Sigmoid colon (tissue), 3 donors: ENCODE data around the gene HPS4.
"Not testable (repeated sequence)": the region's sequence is repeated elsewhere in the genome, so short reads cannot be mapped to it uniquely, and the experiment has no call there.

Source experiments
- POLR2A ChIP-seq, 2 donors: fragments of 450-650 bp; IDR thresholded peaks; one replicate each; pipeline ENCODE4 v1.6.1; 2016; ENCODE audit warnings: antibody characterized with exemption in 2 of 2, mild to moderate bottlenecking in 2 of 2, moderate library complexity in 2 of 2
- TF ChIP-seq, protein P1 (sequence below), 4 experiments: fragments of 450-650 bp in 3 of 4; fragments of 200-600 bp in 1 of 4; IDR thresholded peaks; one replicate each; pipeline ENCODE4 v1.5.1; 2016 to 2019; ENCODE audit warnings: antibody characterized with exemption in 4 of 4, mild to moderate bottlenecking in 3 of 4, moderate library complexity in 2 of 4

DNA sequence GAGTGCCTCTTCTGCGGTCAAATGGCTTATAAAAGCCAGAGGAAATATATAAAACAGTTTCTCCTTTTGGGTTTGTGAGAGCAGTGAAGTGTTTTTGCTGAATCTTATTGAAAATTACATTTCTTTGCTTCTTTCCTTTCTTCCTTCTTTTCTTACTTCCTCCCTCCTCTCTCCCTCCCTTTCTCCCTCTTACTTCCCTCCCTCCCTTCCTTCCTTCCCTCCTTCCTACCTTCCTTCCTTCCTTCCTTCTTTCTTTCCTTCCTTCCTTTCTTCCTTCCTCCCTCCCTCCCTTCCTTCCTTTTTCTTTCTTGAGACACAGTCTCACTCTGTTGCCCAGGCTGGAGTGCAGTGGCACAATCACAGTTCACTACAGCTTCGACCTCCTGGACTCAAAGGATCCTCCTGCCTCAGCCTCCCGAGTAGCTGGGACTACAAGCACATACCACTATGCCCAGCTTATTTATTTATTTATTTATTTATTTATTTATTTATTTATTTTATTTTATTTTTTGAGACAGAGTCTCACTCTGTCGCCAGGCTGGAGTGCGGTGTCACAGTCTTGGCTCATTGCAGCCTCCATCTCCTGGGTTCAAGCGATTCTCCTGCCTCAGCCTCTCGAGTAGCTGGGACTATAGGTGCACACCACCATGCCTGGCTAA lies 74.9 kb downstream of the HPS4 start:
- TF ChIP-seq, protein P1, sequence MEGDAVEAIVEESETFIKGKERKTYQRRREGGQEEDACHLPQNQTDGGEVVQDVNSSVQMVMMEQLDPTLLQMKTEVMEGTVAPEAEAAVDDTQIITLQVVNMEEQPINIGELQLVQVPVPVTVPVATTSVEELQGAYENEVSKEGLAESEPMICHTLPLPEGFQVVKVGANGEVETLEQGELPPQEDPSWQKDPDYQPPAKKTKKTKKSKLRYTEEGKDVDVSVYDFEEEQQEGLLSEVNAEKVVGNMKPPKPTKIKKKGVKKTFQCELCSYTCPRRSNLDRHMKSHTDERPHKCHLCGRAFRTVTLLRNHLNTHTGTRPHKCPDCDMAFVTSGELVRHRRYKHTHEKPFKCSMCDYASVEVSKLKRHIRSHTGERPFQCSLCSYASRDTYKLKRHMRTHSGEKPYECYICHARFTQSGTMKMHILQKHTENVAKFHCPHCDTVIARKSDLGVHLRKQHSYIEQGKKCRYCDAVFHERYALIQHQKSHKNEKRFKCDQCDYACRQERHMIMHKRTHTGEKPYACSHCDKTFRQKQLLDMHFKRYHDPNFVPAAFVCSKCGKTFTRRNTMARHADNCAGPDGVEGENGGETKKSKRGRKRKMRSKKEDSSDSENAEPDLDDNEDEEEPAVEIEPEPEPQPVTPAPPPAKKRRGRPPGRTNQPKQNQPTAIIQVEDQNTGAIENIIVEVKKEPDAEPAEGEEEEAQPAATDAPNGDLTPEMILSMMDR (IDR thresholded peaks at IDR 0.05): not testable (repeated sequence)
- TF ChIP-seq POLR2A (IDR thresholded peaks at IDR 0.05): not testable (repeated sequence)
